AG04450 (cell line): ENCODE measurements around the gene STK32C. TPM values are rescaled to one million over a fixed set of nuclear protein-coding genes. Genes with fewer than 3 reads are reported as not detected.

Experiments used
- CTCF ChIA-PET: fragments of 300-600, 350-600 bp; formaldehyde crosslinking; extraction: SDS; loops from one replicate; lab custom pipeline; 2022; ENCODE audit warnings: antibody characterized with exemption, inconsistent platforms; lab: Charles Lee
- POLR2A ChIA-PET: fragments of 350-600 bp; formaldehyde crosslinking; extraction: SDS; loops from one replicate; lab custom pipeline; 2021; ENCODE audit warnings: antibody characterized with exemption, inconsistent platforms; lab: Yijun Ruan, JAX
- DNase-seq: peaks from one replicate; pipeline ENCODE4 v3.0.0-alpha.2; 2011; ENCODE audit warnings: low read depth, low spot score
- H3K27ac ChIP-seq: one replicate; pipeline ENCODE4 v1.5.1; 2012; ENCODE audit warnings: low read depth, low read length, control low read depth
- H3K27me3 ChIP-seq: one replicate; pipeline ENCODE4 v1.6.0; 2012; ENCODE audit warnings: low read length; ENCODE audit not compliant: control insufficient read depth, insufficient read depth
- H3K4me3 ChIP-seq: 2 replicates; pipeline ENCODE4 v1.5.1; 2011; ENCODE audit warnings: mild to moderate bottlenecking, low read depth, low read length, control low read depth
- H3K9me3 ChIP-seq: 2 replicates; pipeline ENCODE4 v1.5.1; 2012; ENCODE audit warnings: low read length; ENCODE audit not compliant: control insufficient read depth, insufficient read depth
- polyA plus RNA-seq: library from polyadenylated mRNA; depleted of rRNA; stranded (reverse); fragments of >200 nt; gene quantifications from 2 replicates; pipeline ENCODE4 v1.2.3, GENCODE V29; 2011
- TF ChIP-seq, protein P1 (sequence below): IDR thresholded peaks from 2 replicates; pipeline ENCODE4 v1.5.1; 2011; ENCODE audit warnings: low read depth, low read length, control low read depth, inconsistent platforms

The STK32C gene
- polyA plus RNA-seq, 1 experiment: 5.3 TPM

DNA sequence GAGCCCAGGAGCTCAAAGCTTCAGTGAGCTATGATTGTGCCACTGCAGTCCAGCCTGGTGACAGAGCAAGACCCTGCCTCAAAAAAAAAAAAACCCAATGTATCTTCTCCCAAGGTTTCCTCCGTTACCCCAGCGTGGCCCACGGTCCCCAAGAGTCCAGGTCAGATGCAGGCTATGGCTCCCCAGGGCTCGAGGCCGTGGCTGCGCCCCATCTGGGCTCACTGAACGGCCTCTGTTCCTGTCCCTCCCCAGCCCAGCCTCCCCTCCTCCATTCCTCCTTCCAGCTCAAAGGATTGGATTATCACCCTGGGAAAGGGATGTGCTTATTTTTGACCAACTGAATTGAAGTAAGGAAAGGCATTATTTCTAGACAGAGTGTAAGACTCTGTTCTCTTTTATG lies 31.0 kb downstream of the STK32C start:
- Histone ChIP-seq H3K9me3 (peaks cover 5% of the 10 kb centered on the region; the same call in 1 of the 2 replicates), H3K27me3 (peaks cover 20% of the 10 kb centered on the region), H3K27ac (no peak overlapping the region), H3K4me3 (no peak overlapping the region)
- ChIA-PET POLR2A (no interaction called here), CTCF (no interaction called here)
- DNase-seq: no peak
- TF ChIP-seq, protein P1, sequence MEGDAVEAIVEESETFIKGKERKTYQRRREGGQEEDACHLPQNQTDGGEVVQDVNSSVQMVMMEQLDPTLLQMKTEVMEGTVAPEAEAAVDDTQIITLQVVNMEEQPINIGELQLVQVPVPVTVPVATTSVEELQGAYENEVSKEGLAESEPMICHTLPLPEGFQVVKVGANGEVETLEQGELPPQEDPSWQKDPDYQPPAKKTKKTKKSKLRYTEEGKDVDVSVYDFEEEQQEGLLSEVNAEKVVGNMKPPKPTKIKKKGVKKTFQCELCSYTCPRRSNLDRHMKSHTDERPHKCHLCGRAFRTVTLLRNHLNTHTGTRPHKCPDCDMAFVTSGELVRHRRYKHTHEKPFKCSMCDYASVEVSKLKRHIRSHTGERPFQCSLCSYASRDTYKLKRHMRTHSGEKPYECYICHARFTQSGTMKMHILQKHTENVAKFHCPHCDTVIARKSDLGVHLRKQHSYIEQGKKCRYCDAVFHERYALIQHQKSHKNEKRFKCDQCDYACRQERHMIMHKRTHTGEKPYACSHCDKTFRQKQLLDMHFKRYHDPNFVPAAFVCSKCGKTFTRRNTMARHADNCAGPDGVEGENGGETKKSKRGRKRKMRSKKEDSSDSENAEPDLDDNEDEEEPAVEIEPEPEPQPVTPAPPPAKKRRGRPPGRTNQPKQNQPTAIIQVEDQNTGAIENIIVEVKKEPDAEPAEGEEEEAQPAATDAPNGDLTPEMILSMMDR: no peak

GRCh38 chr10:132276179-132276675 lies 31.5 kb downstream of the STK32C start:
- TF ChIP-seq, protein P1: no peak
- peaks cover 5% of the 10 kb centered on the region; the same call in 1 of the 2 replicates for H3K9me3 ChIP-seq
- H3K27me3 ChIP-seq: peaks cover 17% of the 10 kb centered on the region
- no peak overlapping the region for H3K27ac ChIP-seq
- CTCF ChIA-PET: no interaction called here
- no peak for DNase-seq
- no peak overlapping the region for H3K4me3 ChIP-seq
- POLR2A ChIA-PET: no interaction called here

DNA sequence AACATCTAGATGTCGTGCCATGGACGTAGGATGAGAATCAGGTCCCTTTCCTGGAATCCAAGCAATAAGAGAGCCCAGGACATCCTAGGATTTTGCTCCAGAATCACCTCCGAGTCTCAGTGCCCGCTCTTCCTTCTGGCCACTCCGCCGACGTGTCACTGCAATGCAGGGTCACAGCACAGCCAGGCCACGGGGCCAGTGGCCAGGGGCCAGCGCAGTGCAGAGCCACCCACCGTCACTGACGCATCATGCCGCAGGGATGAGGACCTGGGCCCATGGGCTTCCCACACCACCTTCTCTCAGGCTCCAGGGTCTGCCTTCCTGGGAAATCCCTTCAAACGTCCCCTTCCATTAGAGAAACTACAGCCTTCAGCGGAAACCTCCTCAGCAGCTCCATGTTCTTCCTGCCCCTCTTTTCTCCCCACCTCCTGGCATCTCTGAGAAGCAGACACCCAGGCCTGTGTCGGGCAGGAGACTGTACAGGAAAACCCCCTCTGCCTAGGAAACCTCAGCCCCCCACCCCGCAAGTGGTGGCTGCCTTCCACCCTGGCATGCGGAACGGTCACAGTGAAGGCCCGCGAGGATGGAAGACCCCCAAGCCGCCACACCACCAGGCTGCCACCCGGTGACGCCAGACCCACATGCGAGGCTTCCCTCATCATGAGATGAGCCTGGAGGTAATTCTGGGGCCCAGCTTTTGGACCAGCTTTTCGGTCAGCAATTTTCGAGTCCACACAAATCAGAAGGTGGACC lies 32.1 kb downstream of the STK32C start:
- POLR2A ChIA-PET: no interaction called here

GRCh38 chr10:132274986-132275385 lies 32.8 kb downstream of the STK32C start:
- TF ChIP-seq, protein P1: no peak
- CTCF ChIA-PET: no interaction called here
- POLR2A ChIA-PET: no interaction called here
- no peak overlapping the region for H3K27ac ChIP-seq
- peaks cover 17% of the 10 kb centered on the region for H3K27me3 ChIP-seq
- DNase-seq: no peak
- peaks cover under 1% of the 10 kb centered on the region; the same call in 1 of the 2 replicates for H3K9me3 ChIP-seq
- no peak overlapping the region for H3K4me3 ChIP-seq

More for the DNA sequence above, 32.1 kb downstream of the STK32C start:
- peaks cover 5% of the 10 kb centered on the region; the same call in 1 of the 2 replicates for H3K9me3 ChIP-seq
- DNase-seq: no peak
- TF ChIP-seq, protein P1: no peak
- no peak overlapping the region for H3K4me3 ChIP-seq
- H3K27me3 ChIP-seq: peaks cover 17% of the 10 kb centered on the region
- CTCF ChIA-PET: no interaction called here
- H3K27ac ChIP-seq: no peak overlapping the region

DNA sequence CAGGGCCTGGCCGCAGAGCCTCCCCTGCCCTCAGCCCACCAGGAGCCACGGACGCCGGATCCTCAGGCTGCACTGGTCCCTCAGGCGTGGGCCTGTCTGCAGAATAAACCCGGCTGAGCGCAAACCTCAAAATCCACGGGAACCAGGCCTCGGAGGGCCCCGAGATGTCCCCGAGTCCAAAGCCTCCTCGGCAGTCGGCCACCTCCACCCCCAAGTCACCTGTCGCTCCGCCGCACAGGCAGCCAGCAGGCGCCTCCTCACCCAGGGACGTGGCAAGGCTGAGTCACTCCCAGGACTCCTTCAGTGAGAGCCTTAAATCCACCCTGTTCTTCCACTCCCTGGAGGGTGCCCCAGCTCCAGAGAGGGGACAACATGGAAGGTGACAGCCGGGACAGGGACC lies 33.2 kb downstream of the STK32C start:
- CTCF ChIA-PET: no interaction called here
- Histone ChIP-seq H3K27me3 (peaks cover 17% of the 10 kb centered on the region), H3K9me3 (no peaks in the 10 kb centered on the region; the same call in 1 of the 2 replicates), H3K27ac (no peak overlapping the region), H3K4me3 (no peak overlapping the region)
- TF ChIP-seq, protein P1: no peak
- DNase-seq: no peak
- POLR2A ChIA-PET: no interaction called here
